Activated CD8-positive, alpha-beta memory T cell treated with anti-CD3 and anti-CD28 coated beads for 36 hours (primary cell): ENCODE data around the gene LCP1. TPM values are rescaled to one million over a fixed set of nuclear protein-coding genes. Genes with fewer than 3 reads are reported as not detected.

Experiments used
- CTCF ChIA-PET: fragments of 350-600 bp; sonication (Branson Sonifier 250); formaldehyde crosslinking; loops from one replicate; lab custom pipeline; 2021; ENCODE audit warnings: antibody characterized with exemption; lab: Charles Lee
- POLR2A ChIA-PET: fragments of 350-600 bp; sonication (Branson Sonifier 250); formaldehyde crosslinking; loops from one replicate; lab custom pipeline; 2021; ENCODE audit warnings: antibody characterized with exemption; lab: Charles Lee
- total RNA-seq, 2 experiments: library from RNA; stranded (reverse); gene quantifications; one replicate each; pipeline ENCODE4 v1.2.3, GENCODE V29; 2021

The LCP1 gene
- total RNA-seq, 2 experiments from 2014 or later: 846 to 848 TPM

GRCh38 chr13:46145950-46146349 lies 36.0 kb downstream of the LCP1 start:
- ChIA-PET CTCF (interaction anchor here (1.0 kb wide), 1 partner anchor 94 kb away, joined by 3 read pairs; no protein-coding TSS in a partner anchor), POLR2A (interaction anchor here (0.7 kb wide), 1 partner anchor 197 kb away, joined by 4 read pairs; no protein-coding TSS in a partner anchor)

GRCh38 chr13:46145135-46145534 lies 36.8 kb downstream of the LCP1 start:
- CTCF ChIA-PET: interaction anchor here (1.6 kb wide), 1 partner anchor 18 kb away, joined by 5 read pairs; no protein-coding TSS in a partner anchor
- POLR2A ChIA-PET: interaction anchor here (0.7 kb wide), 1 partner anchor 196 kb away, joined by 4 read pairs; no protein-coding TSS in a partner anchor

GRCh38 chr13:46143184-46143701 lies 38.7 kb downstream of the LCP1 start:
- CTCF ChIA-PET: interaction anchor here (1.2 to 1.7 kb wide), 2 partner anchors 12 to 17 kb away, joined by 3 read pairs; no protein-coding TSS in a partner anchor
- POLR2A ChIA-PET: no interaction called here

GRCh38 chr13:46142776-46143175 lies 39.2 kb downstream of the LCP1 start:
- POLR2A ChIA-PET: no interaction called here

GRCh38 chr13:46140044-46140443 lies 41.9 kb downstream of the LCP1 start:
- ChIA-PET POLR2A (no interaction called here), CTCF (interaction anchor here (2.1 kb wide), 1 partner anchor 18 kb away, joined by 4 read pairs; no protein-coding TSS in a partner anchor)

More at GRCh38 chr13:46142776-46143175, 39.2 kb downstream of the LCP1 start:
- CTCF ChIA-PET: interaction anchor here (1.2 to 1.7 kb wide), 2 partner anchors 12 to 17 kb away, joined by 3 read pairs; no protein-coding TSS in a partner anchor

GRCh38 chr13:46137627-46138317 lies 44.2 kb downstream of the LCP1 start:
- ChIA-PET CTCF (interaction anchor here (2.1 kb wide), 1 partner anchor 20 kb away, joined by 4 read pairs; no protein-coding TSS in a partner anchor), POLR2A (no interaction called here)

GRCh38 chr13:46136688-46137087 lies 45.3 kb downstream of the LCP1 start:
- CTCF ChIA-PET: no interaction called here

GRCh38 chr13:46134961-46135522 lies 46.9 kb downstream of the LCP1 start:
- POLR2A ChIA-PET: interaction anchor here (0.6 to 0.7 kb wide), 3 partner anchors 10 to 54 kb away, joined by 3 to 8 read pairs (median 4); no protein-coding TSS in a partner anchor
- CTCF ChIA-PET: interaction anchor here (1.0 to 1.6 kb wide), 2 partner anchors 9 to 25 kb away, joined by 3 to 9 read pairs; no protein-coding TSS in a partner anchor

More at GRCh38 chr13:46136688-46137087, 45.3 kb downstream of the LCP1 start:
- POLR2A ChIA-PET: no interaction called here

- ChIA-PET CTCF (interaction anchor here (1.6 kb wide), 1 partner anchor 8 kb away, joined by 9 read pairs; no protein-coding TSS in a partner anchor), POLR2A (no interaction called here)
Measured at GRCh38 chr13:46134494-46134893, 47.5 kb downstream of the LCP1 start.

GRCh38 chr13:46132109-46132508 lies 49.9 kb downstream of the LCP1 start:
- CTCF ChIA-PET: no interaction called here

GRCh38 chr13:46131705-46132104 lies 50.3 kb downstream of the LCP1 start:
- ChIA-PET POLR2A (no interaction called here), CTCF (interaction anchor here (0.5 kb wide), 1 partner anchor 73 kb away, joined by 3 read pairs; no protein-coding TSS in a partner anchor)

More at GRCh38 chr13:46132109-46132508, 49.9 kb downstream of the LCP1 start:
- POLR2A ChIA-PET: no interaction called here

GRCh38 chr13:46129955-46130618 lies 51.9 kb downstream of the LCP1 start:
- POLR2A ChIA-PET: no interaction called here
- CTCF ChIA-PET: interaction anchor here (0.8 to 1.5 kb wide), 2 partner anchors 9 to 30 kb away, joined by 3 to 4 read pairs; no protein-coding TSS in a partner anchor

- CTCF ChIA-PET: interaction anchor here (1.5 kb wide), 1 partner anchor 31 kb away, joined by 4 read pairs; no protein-coding TSS in a partner anchor
Measured at GRCh38 chr13:46129124-46129523, 52.9 kb downstream of the LCP1 start.

GRCh38 chr13:46127358-46128023 lies 54.5 kb downstream of the LCP1 start:
- CTCF ChIA-PET: interaction anchor here (1.4 kb wide), 1 partner anchor 17 kb away, joined by 5 read pairs; no protein-coding TSS in a partner anchor
- POLR2A ChIA-PET: interaction anchor here (1.1 kb wide), 1 partner anchor 55 kb away, joined by 5 read pairs; the partner anchor contains the start of gene LCP1

More at GRCh38 chr13:46129124-46129523, 52.9 kb downstream of the LCP1 start:
- POLR2A ChIA-PET: no interaction called here

GRCh38 chr13:46126552-46127357 lies 55.2 kb downstream of the LCP1 start:
- ChIA-PET CTCF (interaction anchor here (0.6 to 1.4 kb wide), 8 partner anchors 9 to 319 kb away, joined by 3 to 9 read pairs (median 3); no protein-coding TSS in a partner anchor), POLR2A (interaction anchor here (1.1 kb wide), 1 partner anchor 55 kb away, joined by 5 read pairs; the partner anchor contains the start of gene LCP1)

GRCh38 chr13:46126056-46126455 lies 55.9 kb downstream of the LCP1 start:
- POLR2A ChIA-PET: interaction anchor here (0.7 kb wide), 1 partner anchor 9 kb away, joined by 3 read pairs; no protein-coding TSS in a partner anchor

More at GRCh38 chr13:46126056-46126455, 55.9 kb downstream of the LCP1 start:
- CTCF ChIA-PET: interaction anchor here (0.6 to 1.0 kb wide), 7 partner anchors 9 to 319 kb away, joined by 3 to 9 read pairs (median 3); no protein-coding TSS in a partner anchor
